GM18909 (cell line): Measurements from ENCODE around the gene ERP27.

Experiments used
- ATAC-seq: cut with Tn5 transposase; IDR thresholded peaks from one replicate; pipeline ENCODE4 v1.9.1; 2021; ENCODE audit warnings: mild to moderate bottlenecking; ENCODE audit not compliant: unreplicated experiment, poor library complexity

ERP27 gene

GRCh38 chr12:14879222-14879933 lies 59.0 kb downstream of the ERP27 start:
- no peak for ATAC-seq

- ATAC-seq = no peak
These were observed 59.8 kb downstream of the ERP27 start for GRCh38 chr12:14878488-14878887.

GRCh38 chr12:14876833-14877232 lies 61.5 kb downstream of the ERP27 start:
- no peak for ATAC-seq

- ATAC-seq = no peak
These were observed 63.5 kb downstream of the ERP27 start for GRCh38 chr12:14874882-14875281.

GRCh38 chr12:14873440-14874185 lies 64.7 kb downstream of the ERP27 start:
- no peak for ATAC-seq

GRCh38 chr12:14871886-14872285 lies 66.5 kb downstream of the ERP27 start:
- ATAC-seq = no peak

- ATAC-seq = no peak
These were observed 67.1 kb downstream of the ERP27 start for GRCh38 chr12:14871247-14871646.

- no peak for ATAC-seq
These were observed 69.3 kb downstream of the ERP27 start for GRCh38 chr12:14868916-14869506.
